GM23338 (cell line): Measurements from ENCODE around the gene RNF157. TPM values are rescaled to one million over a fixed set of nuclear protein-coding genes. Genes with fewer than 3 reads are reported as not detected.
A peak's percentile ranks its signal among the peaks of the same experiment; 100 is the strongest.

ENCODE experiments used
- ATAC-seq: fragments of 200-7000 bp; cut with Tn5 transposase; 3 replicates; pipeline ENCODE4 v1.9.1; 2020
- DNase-seq: peaks from one replicate; pipeline ENCODE4 v3.0.0-alpha.2; 2015; ENCODE audit warnings: low spot score
- H2AFZ ChIP-seq: fragments of 200-600 bp; sonication (generic); 2 replicates; pipeline ENCODE4 v1.8.0; 2016; ENCODE audit warnings: antibody characterized with exemption, mild to moderate bottlenecking, moderate library complexity
- H3F3A ChIP-seq: fragments of 200-600 bp; sonication (generic); replicated peaks from 2 replicates; pipeline ENCODE4 v1.8.0; 2017; ENCODE audit warnings: antibody characterized with exemption, mixed run types, low read depth
- H3K27ac ChIP-seq: fragments of 200-600 bp; sonication (generic); 2 replicates; pipeline ENCODE4 v1.6.1; 2016; ENCODE audit warnings: low read depth
- H3K27me3 ChIP-seq: fragments of 200-600 bp; sonication (generic); 2 replicates; pipeline ENCODE4 v1.8.0; 2016; ENCODE audit warnings: mild to moderate bottlenecking, mixed run types, moderate library complexity; ENCODE audit not compliant: insufficient read depth
- H3K36me3 ChIP-seq: fragments of 200-600 bp; sonication (generic); 2 replicates; pipeline ENCODE4 v1.8.0; 2016; ENCODE audit warnings: mild to moderate bottlenecking; ENCODE audit not compliant: insufficient read depth
- H3K4me1 ChIP-seq: fragments of 200-600 bp; sonication (generic); 2 replicates; pipeline ENCODE4 v1.8.0; 2016; ENCODE audit warnings: mild to moderate bottlenecking, moderate library complexity; ENCODE audit not compliant: insufficient read depth
- H3K4me2 ChIP-seq: fragments of 200-600 bp; sonication (generic); 2 replicates; pipeline ENCODE4 v1.7.1; 2017; ENCODE audit warnings: mixed run types
- H3K4me3 ChIP-seq: fragments of 200-600 bp; sonication (generic); 2 replicates; pipeline ENCODE4 v1.6.1; 2016; ENCODE audit warnings: mixed run types
- H3K79me2 ChIP-seq: fragments of 200-600 bp; sonication (generic); replicated peaks from 2 replicates; pipeline ENCODE4 v1.8.0; 2017; ENCODE audit warnings: mild to moderate bottlenecking; ENCODE audit not compliant: insufficient read depth
- H3K9me2 ChIP-seq: fragments of 200-600 bp; sonication (generic); 2 replicates; pipeline ENCODE4 v1.8.0; 2017; ENCODE audit not compliant: insufficient read depth
- H4K20me1 ChIP-seq: fragments of 200-600 bp; sonication (generic); replicated peaks from 2 replicates; pipeline ENCODE4 v1.8.0; 2017; ENCODE audit warnings: mild to moderate bottlenecking; ENCODE audit not compliant: insufficient read depth
- H3K27ac Mint-ChIP-seq: 2 replicates; pipeline ENCODE4 v1.8.0; 2020; ENCODE audit warnings: inconsistent platforms, mild to moderate bottlenecking, moderate library complexity, mixed read lengths
- H3K27me3 Mint-ChIP-seq: 3 replicates; pipeline ENCODE4 v1.8.0; 2022; ENCODE audit warnings: low read depth, mild to moderate bottlenecking, moderate library complexity, mixed read lengths, inconsistent platforms; ENCODE audit not compliant: insufficient read depth, poor library complexity
- H3K36me3 Mint-ChIP-seq: 3 replicates; pipeline ENCODE4 v1.8.0; 2021; ENCODE audit warnings: low read depth, mild to moderate bottlenecking, inconsistent platforms, moderate library complexity, mixed read lengths
- H3K4me1 Mint-ChIP-seq: 3 replicates; pipeline ENCODE4 v1.8.0; 2020; ENCODE audit warnings: mild to moderate bottlenecking, inconsistent platforms, mixed read lengths
- H3K4me3 Mint-ChIP-seq: 3 replicates; pipeline ENCODE4 v1.8.0; 2021; ENCODE audit warnings: moderate library complexity, mild to moderate bottlenecking, inconsistent platforms, mixed read lengths
- H3K9me3 Mint-ChIP-seq: 3 replicates; pipeline ENCODE4 v1.8.0; 2020; ENCODE audit warnings: moderate library complexity, mild to moderate bottlenecking, inconsistent platforms, mixed read lengths
- EZH2 ChIP-seq: fragments of 200-600 bp; sonication (generic); IDR thresholded peaks from one replicate; pipeline ENCODE4 v1.8.0; 2017; ENCODE audit warnings: antibody characterized with exemption, mild to moderate bottlenecking, low read depth; ENCODE audit not compliant: unreplicated experiment
- EZH2phosphoT487 ChIP-seq: fragments of 200-600 bp; sonication (generic); IDR thresholded peaks from one replicate; pipeline ENCODE4 v1.8.1; 2018; ENCODE audit warnings: antibody characterized with exemption; ENCODE audit not compliant: unreplicated experiment
- POLR2AphosphoS5 ChIP-seq: IDR thresholded peaks from 2 replicates; pipeline ENCODE4 v1.6.1; 2016; ENCODE audit warnings: antibody characterized with exemption, low read depth
- polyA plus RNA-seq: library from polyadenylated mRNA; unstranded; fragments of >200 nt; fragmentation: Nextera tagmentation; extraction: Ambion mirVana; gene quantifications from 2 replicates; pipeline ENCODE4 v1.2.1, GENCODE V29; 2016
- total RNA-seq: library from RNA; depleted of rRNA; stranded (reverse); fragments of >200 nt; shearing (Covaris generic); gene quantifications from 2 replicates; pipeline ENCODE4 v1.2.3, GENCODE V29; 2014
- TF ChIP-seq, protein P1 (sequence below): IDR thresholded peaks from 2 replicates; pipeline ENCODE4 v1.6.1; 2016; ENCODE audit warnings: antibody characterized with exemption
- TF ChIP-seq, protein P2 (sequence below), 2 experiments: fragments of 200-600 bp in 1 of 2; sonication (generic) in 1 of 2; conservative IDR thresholded peaks; 2 replicates each; pipeline versions ENCODE4 v1.5.1 to v1.6.1; 2016 to 2017; ENCODE audit warnings: antibody characterized with exemption in 2 of 2, low read depth in 2 of 2, mild to moderate bottlenecking in 2 of 2, moderate library complexity in 1 of 2

RNF157 gene
- total and polyA plus RNA-seq, 2 experiments from 2014 or later: 7.8 to 11.7 TPM

DNA sequence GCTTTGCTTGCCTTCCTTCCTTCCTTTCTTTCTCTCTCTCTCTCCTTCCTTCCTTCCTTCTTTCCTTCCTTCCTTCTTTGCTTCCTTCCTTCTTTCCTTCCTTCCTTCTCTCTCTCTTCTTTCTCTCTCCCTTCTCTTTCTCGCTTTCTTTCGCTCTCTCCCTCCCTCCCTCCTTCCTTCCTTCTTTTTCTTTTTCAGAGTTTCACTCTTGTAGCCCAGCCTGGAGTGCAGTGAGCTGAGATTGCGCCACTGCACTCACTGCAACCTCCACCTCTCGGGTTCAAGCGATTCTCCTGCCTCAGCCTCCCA is 117.1 kb downstream of the RNF157 start:
- ATAC-seq: no peak
- H3K27ac Mint-ChIP-seq: no peak overlapping the region
- H3K27me3 Mint-ChIP-seq: peaks cover 23% of the 10 kb centered on the region
- TF ChIP-seq, protein P1, sequence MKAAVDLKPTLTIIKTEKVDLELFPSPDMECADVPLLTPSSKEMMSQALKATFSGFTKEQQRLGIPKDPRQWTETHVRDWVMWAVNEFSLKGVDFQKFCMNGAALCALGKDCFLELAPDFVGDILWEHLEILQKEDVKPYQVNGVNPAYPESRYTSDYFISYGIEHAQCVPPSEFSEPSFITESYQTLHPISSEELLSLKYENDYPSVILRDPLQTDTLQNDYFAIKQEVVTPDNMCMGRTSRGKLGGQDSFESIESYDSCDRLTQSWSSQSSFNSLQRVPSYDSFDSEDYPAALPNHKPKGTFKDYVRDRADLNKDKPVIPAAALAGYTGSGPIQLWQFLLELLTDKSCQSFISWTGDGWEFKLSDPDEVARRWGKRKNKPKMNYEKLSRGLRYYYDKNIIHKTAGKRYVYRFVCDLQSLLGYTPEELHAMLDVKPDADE: no peak
- TF ChIP-seq EZH2 (no peak), EZH2phosphoT487 (no peak)
- no peak overlapping the region for H2AFZ ChIP-seq
- 0 out of 2 replicates have a peak, but pooled peaks cover 4% of the 10 kb centered on the region for H3K27me3 ChIP-seq
- peaks cover 29% of the 10 kb centered on the region; the same call in 1 of the 2 replicates for H3K4me1 ChIP-seq
- no peaks in the 10 kb centered on the region for H4K20me1 ChIP-seq
- no peak for DNase-seq
- no peaks in the 10 kb centered on the region for H3K9me2 ChIP-seq
- no peaks in the 10 kb centered on the region for H3K36me3 ChIP-seq
- peaks cover 34% of the 10 kb centered on the region for H3K4me1 Mint-ChIP-seq
- H3F3A ChIP-seq: peaks cover 19% of the 10 kb centered on the region
- H3K27ac ChIP-seq: no peak overlapping the region
- no peaks in the 10 kb centered on the region for H3K79me2 ChIP-seq
- H3K9me3 Mint-ChIP-seq: no peaks in the 10 kb centered on the region; the same call in 2 of the 3 replicates
- H3K4me2 ChIP-seq: peak overlapping the region; percentile 78; the same call in 1 of the 2 replicates
- no peak overlapping the region for H3K4me3 Mint-ChIP-seq
- no peaks in the 10 kb centered on the region for H3K36me3 Mint-ChIP-seq
- no peak overlapping the region for H3K4me3 ChIP-seq

DNA sequence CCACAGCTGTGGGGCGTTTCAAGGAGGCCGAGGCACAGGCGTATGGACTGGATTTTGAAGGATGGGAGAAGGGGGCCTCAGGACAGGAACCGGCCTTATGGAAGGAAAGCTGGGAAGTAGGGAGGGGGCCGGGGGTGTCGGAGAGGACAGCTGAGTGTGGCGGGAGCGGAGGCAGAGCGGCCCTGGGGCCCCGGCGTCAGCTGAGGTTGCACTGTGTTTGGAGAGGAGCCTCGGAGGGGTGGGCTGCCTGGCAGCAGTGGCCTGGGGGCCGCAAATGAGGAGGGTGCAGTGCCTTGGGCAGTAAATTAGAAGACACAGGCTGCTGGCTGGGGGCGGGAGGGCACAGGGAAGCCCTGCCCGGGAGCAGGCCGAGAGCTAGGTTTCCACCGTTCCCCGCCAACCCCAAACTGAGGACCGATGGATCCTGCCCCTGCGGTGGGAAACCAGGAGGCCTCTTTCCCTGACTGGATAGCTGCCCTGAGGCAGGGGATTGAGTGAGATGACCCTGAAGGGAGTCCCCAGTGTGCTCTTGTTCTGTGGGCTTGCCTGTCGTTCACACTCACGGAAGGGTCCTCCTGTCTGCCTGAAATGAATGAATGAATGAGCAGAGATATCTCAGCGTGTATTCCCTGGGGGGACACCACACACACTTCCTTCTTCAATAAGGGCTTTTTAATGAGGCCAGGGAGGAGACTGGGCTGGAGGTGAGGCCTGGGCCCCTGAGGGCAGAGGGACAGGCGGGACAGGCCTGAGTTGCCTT is 117.7 kb downstream of the RNF157 start:
- Histone ChIP-seq H3K4me1 (peaks cover 29% of the 10 kb centered on the region; the same call in 1 of the 2 replicates), H2AFZ (peak overlapping the region; percentile 63), H3K79me2 (no peaks in the 10 kb centered on the region), H3K27ac (no peak overlapping the region), H3K36me3 (no peaks in the 10 kb centered on the region), H3K4me3 (peak overlapping the region; percentile 53), H3K9me2 (no peaks in the 10 kb centered on the region), H3K4me2 (peak overlapping the region; percentile 78), H3K27me3 (0 out of 2 replicates have a peak, but pooled peaks cover 4% of the 10 kb centered on the region), H3F3A (peaks cover 19% of the 10 kb centered on the region), H4K20me1 (no peaks in the 10 kb centered on the region)
- H3K27ac Mint-ChIP-seq: peak overlapping the region; percentile 81
- peak; percentile 1 for ATAC-seq
- no peak for DNase-seq
- no peak for TF ChIP-seq POLR2AphosphoS5
- TF ChIP-seq, protein P2, sequence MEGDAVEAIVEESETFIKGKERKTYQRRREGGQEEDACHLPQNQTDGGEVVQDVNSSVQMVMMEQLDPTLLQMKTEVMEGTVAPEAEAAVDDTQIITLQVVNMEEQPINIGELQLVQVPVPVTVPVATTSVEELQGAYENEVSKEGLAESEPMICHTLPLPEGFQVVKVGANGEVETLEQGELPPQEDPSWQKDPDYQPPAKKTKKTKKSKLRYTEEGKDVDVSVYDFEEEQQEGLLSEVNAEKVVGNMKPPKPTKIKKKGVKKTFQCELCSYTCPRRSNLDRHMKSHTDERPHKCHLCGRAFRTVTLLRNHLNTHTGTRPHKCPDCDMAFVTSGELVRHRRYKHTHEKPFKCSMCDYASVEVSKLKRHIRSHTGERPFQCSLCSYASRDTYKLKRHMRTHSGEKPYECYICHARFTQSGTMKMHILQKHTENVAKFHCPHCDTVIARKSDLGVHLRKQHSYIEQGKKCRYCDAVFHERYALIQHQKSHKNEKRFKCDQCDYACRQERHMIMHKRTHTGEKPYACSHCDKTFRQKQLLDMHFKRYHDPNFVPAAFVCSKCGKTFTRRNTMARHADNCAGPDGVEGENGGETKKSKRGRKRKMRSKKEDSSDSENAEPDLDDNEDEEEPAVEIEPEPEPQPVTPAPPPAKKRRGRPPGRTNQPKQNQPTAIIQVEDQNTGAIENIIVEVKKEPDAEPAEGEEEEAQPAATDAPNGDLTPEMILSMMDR (conservative IDR thresholded peaks at IDR 0.05; ENCODE audit: low read depth in 2 of 2): no peak
- TF ChIP-seq EZH2: no peak
- H3K27me3 Mint-ChIP-seq: peaks cover 23% of the 10 kb centered on the region
- H3K4me1 Mint-ChIP-seq: peaks cover 34% of the 10 kb centered on the region
- H3K4me3 Mint-ChIP-seq: peak overlapping the region; percentile 44; the same call in 2 of the 3 replicates
- H3K36me3 Mint-ChIP-seq: no peaks in the 10 kb centered on the region
- no peaks in the 10 kb centered on the region; the same call in 2 of the 3 replicates for H3K9me3 Mint-ChIP-seq
